HL-60 (cell line): ENCODE results near the gene ZACN.

ENCODE experiments used
- DNase-seq, 2 experiments: peaks; one replicate each; pipeline ENCODE4 v3.0.0-alpha.2; 2010 to 2020; ENCODE audit warnings: low read depth in 1 of 2, low spot score in 1 of 2
- H3K27ac ChIP-seq: fragments of 250-450 bp; sonication (Bioruptor Pico); replicated peaks from 2 replicates; pipeline ENCODE4 v1.5.1; 2020; ENCODE audit warnings: mild to moderate bottlenecking, moderate library complexity
- H3K27me3 ChIP-seq: fragments of 250-450 bp; sonication (Bioruptor Pico); 2 replicates; pipeline ENCODE4 v1.5.1; 2021; ENCODE audit warnings: mild to moderate bottlenecking, moderate library complexity; ENCODE audit not compliant: insufficient read depth, poor library complexity, severe bottlenecking
- H3K4me3 ChIP-seq: replicated peaks from 2 replicates; pipeline ENCODE4 v1.5.1; 2011; ENCODE audit warnings: mild to moderate bottlenecking, control low read depth, low read length; ENCODE audit not compliant: insufficient read depth
- CTCF ChIP-seq: IDR thresholded peaks from one replicate; pipeline ENCODE4 v1.5.1; 2011; ENCODE audit warnings: low read length, control low read depth, inconsistent platforms; ENCODE audit not compliant: insufficient read depth
- GABPA ChIP-seq: IDR thresholded peaks from 2 replicates; pipeline ENCODE4 v1.6.1; 2012; ENCODE audit warnings: low read depth
- POLR2AphosphoS5 ChIP-seq: IDR thresholded peaks from 2 replicates; pipeline ENCODE4 v1.6.1; 2012; ENCODE audit warnings: low read depth
- REST ChIP-seq: IDR thresholded peaks from 2 replicates; pipeline ENCODE4 v1.6.1; 2012; ENCODE audit warnings: low read depth; ENCODE audit not compliant: insufficient replicate concordance
- SPI1 ChIP-seq: IDR thresholded peaks from 2 replicates; pipeline ENCODE4 v1.6.1; 2012; ENCODE audit warnings: low read depth, mild to moderate bottlenecking, borderline replicate concordance

The ZACN gene

GRCh38 chr17:76063875-76064546, 15.0 kb upstream of the ZACN start:
- no peak for DNase-seq
- Histone ChIP-seq H3K27me3 (no peaks in the 10 kb centered on the region), H3K4me3 (no peak overlapping the region), H3K27ac (no peak overlapping the region)
- TF ChIP-seq REST (no peak), GABPA (no peak), SPI1 (no peak), POLR2AphosphoS5 (no peak), CTCF (no peak)

DNA sequence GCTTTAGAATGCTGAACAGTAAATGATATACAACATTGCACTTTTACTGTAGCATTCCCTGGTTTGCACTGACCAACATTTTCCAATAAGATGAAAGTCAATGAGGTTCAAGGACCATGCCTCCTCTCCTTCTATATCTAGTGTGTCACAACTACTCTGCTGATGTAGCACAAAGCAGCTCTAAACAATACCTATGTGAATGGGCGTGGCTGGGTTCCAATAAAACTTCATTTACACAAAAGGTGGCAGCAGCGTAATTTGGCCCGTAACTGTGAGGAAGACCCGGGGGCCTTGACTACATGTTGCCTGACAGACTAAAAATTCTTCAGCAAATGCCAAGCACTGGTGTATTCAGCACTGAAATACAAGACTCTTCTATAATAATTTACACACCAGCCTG, 13.2 kb upstream of the ZACN start:
- H3K4me3 ChIP-seq, result no peak overlapping the region
- DNase-seq, result no peak
- H3K27ac ChIP-seq, result no peak overlapping the region
- H3K27me3 ChIP-seq, result no peaks in the 10 kb centered on the region
- TF ChIP-seq SPI1, result no peak
- no peak for TF ChIP-seq CTCF
- no peak for TF ChIP-seq GABPA
- no peak for TF ChIP-seq REST
- no peak for TF ChIP-seq POLR2AphosphoS5

- H3K4me3 ChIP-seq, result peak overlapping the region; percentile 95
- no peak for DNase-seq
- peak overlapping the region; percentile 69 for H3K27ac ChIP-seq
- peaks cover 28% of the 10 kb centered on the region for H3K27me3 ChIP-seq
- TF ChIP-seq CTCF, result no peak
Observed at GRCh38 chr17:76071531-76072147, 7.3 kb upstream of the ZACN start.
